ENCODE data around the gene BIRC7.
A peak's percentile ranks its signal among the peaks of the same experiment; 100 is the strongest.
"Not testable (repeated sequence)": the region's sequence is repeated elsewhere in the genome, so short reads cannot be mapped to it uniquely, and the experiment has no call there.

BIRC7 gene

GRCh38 chr20:63249891-63250290 lies 14.2 kb downstream of the BIRC7 start:
- in situ Hi-C loops (cut with MboI; ENCODE audit: low sequenced_read_pairs, unreplicated experiment), result no loop called here
- DNase-seq (ENCODE audit: low spot score), result no peak
- no peak for TF ChIP-seq CTCF (IDR thresholded peaks at IDR 0.05; ENCODE audit: borderline replicate concordance, control extremely low read depth, extremely low read depth, insufficient read depth, missing control alignments)

GRCh38 chr20:63251350-63251749 lies 15.6 kb downstream of the BIRC7 start:
- in situ Hi-C loops (cut with MboI; ENCODE audit: low sequenced_read_pairs, unreplicated experiment); DNase-seq (ENCODE audit: low spot score): not testable (repeated sequence)

- in situ Hi-C loops (cut with MboI; ENCODE audit: low sequenced_read_pairs, unreplicated experiment), result no loop called here
- no peak for TF ChIP-seq CTCF (IDR thresholded peaks at IDR 0.05; ENCODE audit: borderline replicate concordance, control extremely low read depth, extremely low read depth, insufficient read depth, missing control alignments)
- no peak for DNase-seq (ENCODE audit: low spot score)
Observed at GRCh38 chr20:63252284-63252711, 16.6 kb downstream of the BIRC7 start.

GRCh38 chr20:63253065-63253437 lies 17.3 kb downstream of the BIRC7 start:
- in situ Hi-C loops (cut with MboI; ENCODE audit: low sequenced_read_pairs, unreplicated experiment), result no loop called here
- DNase-seq (ENCODE audit: low spot score), result no peak
- no peak for TF ChIP-seq CTCF (IDR thresholded peaks at IDR 0.05; ENCODE audit: borderline replicate concordance, control extremely low read depth, extremely low read depth, insufficient read depth, missing control alignments)

GRCh38 chr20:63253438-63254231 lies 17.9 kb downstream of the BIRC7 start:
- in situ Hi-C loops (cut with MboI; ENCODE audit: low sequenced_read_pairs, unreplicated experiment), result no loop called here
- DNase-seq (ENCODE audit: low spot score), result no peak
- TF ChIP-seq CTCF (IDR thresholded peaks at IDR 0.05; ENCODE audit: borderline replicate concordance, control extremely low read depth, extremely low read depth, insufficient read depth, missing control alignments), result no peak

- DNase-seq (ENCODE audit: low spot score), result no peak
- in situ Hi-C loops (cut with MboI; ENCODE audit: low sequenced_read_pairs, unreplicated experiment), result no loop called here
- no peak for TF ChIP-seq CTCF (IDR thresholded peaks at IDR 0.05; ENCODE audit: borderline replicate concordance, control extremely low read depth, extremely low read depth, insufficient read depth, missing control alignments)
Observed at GRCh38 chr20:63254232-63254605, 18.5 kb downstream of the BIRC7 start, which contains the start of gene NKAIN4. Gene NKAIN4, minus strand, starts transcription at chr20:63254463. Its CDS starts 13 bp downstream, at chr20:63254450.

- in situ Hi-C loops (cut with MboI; ENCODE audit: low sequenced_read_pairs, unreplicated experiment), result no loop called here
- peak; percentile 62 for DNase-seq (ENCODE audit: low spot score)
- no peak for TF ChIP-seq CTCF (IDR thresholded peaks at IDR 0.05; ENCODE audit: borderline replicate concordance, control extremely low read depth, extremely low read depth, insufficient read depth, missing control alignments)
Observed at GRCh38 chr20:63254606-63255384, 19.1 kb downstream of the BIRC7 start.

Data from GM13976 (cell line).